ENCODE measurements around the gene ALDH3A2. TPM values are rescaled to one million over a fixed set of nuclear protein-coding genes. Genes with fewer than 3 reads are reported as not detected.

The ALDH3A2 gene
- total RNA-seq, 2 experiments from 2014 or later, result 29.7 to 41.1 TPM

GRCh38 chr17:19717031-19717360 is 68.4 kb downstream of the ALDH3A2 start:
- Histone ChIP-seq H3K4me1 (ENCODE audit: insufficient read depth, low read length, poor library complexity, severe bottlenecking) (no peaks in the 10 kb centered on the region), H3K9me2 (ENCODE audit: insufficient read depth, low read length) (no peaks in the 10 kb centered on the region), H3K27ac (ENCODE audit: low read depth, low read length, poor library complexity, severe bottlenecking) (no peak overlapping the region), H3K79me2 (ENCODE audit: insufficient read depth, low read depth, low read length) (no peaks in the 10 kb centered on the region), H3K4me2 (ENCODE audit: low read length) (no peak overlapping the region), H3K4me3 (ENCODE audit: low read depth, low read length, poor library complexity, severe bottlenecking) (no peak overlapping the region), H3K9me3 (ENCODE audit: low read length) (no peaks in the 10 kb centered on the region), H3K36me3 (ENCODE audit: insufficient read depth, low read length) (no peaks in the 10 kb centered on the region), H4K20me1 (ENCODE audit: insufficient read depth, low read length) (no peaks in the 10 kb centered on the region), H2AFZ (ENCODE audit: low read length) (no peak overlapping the region)
- ChIA-PET CTCF (ENCODE audit: unreplicated experiment) (no interaction called here), POLR2A (no interaction called here)
- BruUV-seq (replicated peaks), result no TSS peak
- no peak for DNase-seq (ENCODE audit: low spot score)
- TF ChIP-seq EZH2phosphoT487 (IDR thresholded peaks at IDR 0.05; ENCODE audit: borderline replicate concordance, low read depth, low read length) (no peak), CTCF (conservative IDR thresholded peaks at IDR 0.05; ENCODE audit: low read length) (no peak)
- intact Hi-C loops (cut with micrococcal nuclease; ENCODE audit: unreplicated experiment), result no loop called here

GRCh38 chr17:19717411-19717908 is 68.9 kb downstream of the ALDH3A2 start:
- no TSS peak for BruUV-seq (replicated peaks)
- Histone ChIP-seq H4K20me1 (ENCODE audit: insufficient read depth, low read length) (no peaks in the 10 kb centered on the region), H3K4me3 (ENCODE audit: low read depth, low read length, poor library complexity, severe bottlenecking) (no peak overlapping the region), H3K9me2 (ENCODE audit: insufficient read depth, low read length) (no peaks in the 10 kb centered on the region), H3K27ac (ENCODE audit: low read depth, low read length, poor library complexity, severe bottlenecking) (no peak overlapping the region), H3K4me2 (ENCODE audit: low read length) (no peak overlapping the region), H3K9me3 (ENCODE audit: low read length) (no peaks in the 10 kb centered on the region), H3K79me2 (ENCODE audit: insufficient read depth, low read depth, low read length) (no peaks in the 10 kb centered on the region), H3K36me3 (ENCODE audit: insufficient read depth, low read length) (no peaks in the 10 kb centered on the region), H2AFZ (ENCODE audit: low read length) (no peak overlapping the region), H3K4me1 (ENCODE audit: insufficient read depth, low read length, poor library complexity, severe bottlenecking) (no peaks in the 10 kb centered on the region)
- ChIA-PET CTCF (ENCODE audit: unreplicated experiment) (no interaction called here), POLR2A (interaction anchor here (0.6 kb wide), 1 partner anchor 72 kb away, joined by 10 read pairs; no protein-coding TSS in a partner anchor)
- intact Hi-C loops (cut with micrococcal nuclease; ENCODE audit: unreplicated experiment), result no loop called here
- no peak for DNase-seq (ENCODE audit: low spot score)
- TF ChIP-seq EZH2phosphoT487 (IDR thresholded peaks at IDR 0.05; ENCODE audit: borderline replicate concordance, low read depth, low read length) (no peak), CTCF (conservative IDR thresholded peaks at IDR 0.05; ENCODE audit: low read length) (no peak)

GRCh38 chr17:19718041-19718612 is 69.6 kb downstream of the ALDH3A2 start:
- DNase-seq (ENCODE audit: low spot score), result no peak
- Histone ChIP-seq H3K9me3 (ENCODE audit: low read length) (no peaks in the 10 kb centered on the region), H3K27ac (ENCODE audit: low read depth, low read length, poor library complexity, severe bottlenecking) (no peak overlapping the region), H3K79me2 (ENCODE audit: insufficient read depth, low read depth, low read length) (no peaks in the 10 kb centered on the region), H4K20me1 (ENCODE audit: insufficient read depth, low read length) (no peaks in the 10 kb centered on the region), H3K4me1 (ENCODE audit: insufficient read depth, low read length, poor library complexity, severe bottlenecking) (no peaks in the 10 kb centered on the region), H3K9me2 (ENCODE audit: insufficient read depth, low read length) (no peaks in the 10 kb centered on the region), H3K36me3 (ENCODE audit: insufficient read depth, low read length) (no peaks in the 10 kb centered on the region), H2AFZ (ENCODE audit: low read length) (no peak overlapping the region), H3K4me2 (ENCODE audit: low read length) (no peak overlapping the region), H3K4me3 (ENCODE audit: low read depth, low read length, poor library complexity, severe bottlenecking) (no peak overlapping the region)
- ChIA-PET POLR2A (interaction anchor here (0.6 kb wide), 1 partner anchor 71 kb away, joined by 10 read pairs; no protein-coding TSS in a partner anchor), CTCF (ENCODE audit: unreplicated experiment) (no interaction called here)
- TF ChIP-seq EZH2phosphoT487 (IDR thresholded peaks at IDR 0.05; ENCODE audit: borderline replicate concordance, low read depth, low read length) (no peak), CTCF (conservative IDR thresholded peaks at IDR 0.05; ENCODE audit: low read length) (no peak)
- BruUV-seq (replicated peaks), result no TSS peak
- intact Hi-C loops (cut with micrococcal nuclease; ENCODE audit: unreplicated experiment), result no loop called here
